Measurements from ENCODE around the gene PBX1.

Gene PBX1

GRCh38 chr1:164895026-164895912 lies 336.3 kb downstream of the PBX1 start:
- DNase-seq, result peak; percentile 21

- no peak for DNase-seq
These were observed 342.0 kb downstream of the PBX1 start for GRCh38 chr1:164901031-164901430.

Data from NCI-H1048 (cell line).